KMS-11 (cell line): ENCODE results near the gene CD164.

Experiments
- H2AFZ ChIP-seq: fragments of 200-600 bp; sonication (generic); 2 replicates; pipeline ENCODE4 v1.6.1; 2016; ENCODE audit warnings: antibody characterized with exemption, mixed run types, low read depth
- H3K27ac ChIP-seq: fragments of 200-600 bp; sonication (generic); 2 replicates; pipeline ENCODE4 v1.6.1; 2016; ENCODE audit warnings: mild to moderate bottlenecking, mixed run types
- H3K27me3 ChIP-seq: fragments of 200-600 bp; sonication (generic); 2 replicates; pipeline ENCODE4 v1.6.1; 2017; ENCODE audit warnings: mild to moderate bottlenecking, low read depth, mixed run types, moderate library complexity; ENCODE audit not compliant: insufficient read depth
- H3K36me3 ChIP-seq: fragments of 200-600 bp; sonication (generic); 2 replicates; pipeline ENCODE4 v1.6.1; 2017; ENCODE audit warnings: mild to moderate bottlenecking, mixed run types; ENCODE audit not compliant: insufficient read depth
- H3K4me1 ChIP-seq: fragments of 200-600 bp; sonication (generic); 2 replicates; pipeline ENCODE4 v1.6.1; 2016; ENCODE audit warnings: mild to moderate bottlenecking, low read depth, mixed run types; ENCODE audit not compliant: poor library complexity, severe bottlenecking
- H3K4me2 ChIP-seq: fragments of 200-600 bp; sonication (generic); 2 replicates; pipeline ENCODE4 v1.7.0; 2016; ENCODE audit warnings: mild to moderate bottlenecking, mixed run types
- H3K4me3 ChIP-seq: fragments of 200-600 bp; sonication (generic); IDR thresholded peaks from 2 replicates; pipeline ENCODE4 v1.6.1; 2017; ENCODE audit warnings: low read depth, low read length, mixed read lengths; ENCODE audit not compliant: insufficient read depth
- H3K79me2 ChIP-seq: fragments of 200-600 bp; sonication (generic); 2 replicates; pipeline ENCODE4 v1.6.1; 2016; ENCODE audit warnings: low read depth, mixed run types; ENCODE audit not compliant: insufficient read depth
- H3K9ac ChIP-seq: fragments of 200-600 bp; sonication (generic); 2 replicates; pipeline ENCODE4 v1.6.1; 2016; ENCODE audit warnings: mild to moderate bottlenecking, mixed run types
- H4K20me1 ChIP-seq: fragments of 200-600 bp; sonication (generic); 2 replicates; pipeline ENCODE4 v1.6.1; 2016; ENCODE audit warnings: mild to moderate bottlenecking, mixed run types; ENCODE audit not compliant: insufficient read depth
- CTCF ChIP-seq: fragments of 200-600 bp; sonication (generic); conservative IDR thresholded peaks from 2 replicates; pipeline ENCODE4 v1.6.1; 2017; ENCODE audit warnings: low read depth, mild to moderate bottlenecking, antibody characterized with exemption, low read length, moderate library complexity, mixed read lengths

CD164 gene

GRCh38 chr6:109358204-109358603 is 24.1 kb downstream of the CD164 start:
- no peaks in the 10 kb centered on the region for H4K20me1 ChIP-seq
- no peaks in the 10 kb centered on the region for H3K4me1 ChIP-seq
- H3K4me2 ChIP-seq = no peak overlapping the region
- no peak overlapping the region for H3K4me3 ChIP-seq
- H3K79me2 ChIP-seq = no peaks in the 10 kb centered on the region
- H2AFZ ChIP-seq = no peak overlapping the region
- H3K36me3 ChIP-seq = no peaks in the 10 kb centered on the region
- H3K27me3 ChIP-seq = no peaks in the 10 kb centered on the region
- H3K27ac ChIP-seq = no peak overlapping the region
- TF ChIP-seq CTCF = no peak
- H3K9ac ChIP-seq = no peak overlapping the region

- no peak overlapping the region for H2AFZ ChIP-seq
- no peaks in the 10 kb centered on the region for H3K36me3 ChIP-seq
- no peak overlapping the region for H3K4me2 ChIP-seq
- H3K79me2 ChIP-seq = no peaks in the 10 kb centered on the region
- H3K27ac ChIP-seq = no peak overlapping the region
- H3K9ac ChIP-seq = no peak overlapping the region
- no peak for TF ChIP-seq CTCF
- H3K4me3 ChIP-seq = no peak overlapping the region
- H3K4me1 ChIP-seq = no peaks in the 10 kb centered on the region
- no peaks in the 10 kb centered on the region for H3K27me3 ChIP-seq
- H4K20me1 ChIP-seq = no peaks in the 10 kb centered on the region
Measured at GRCh38 chr6:109356237-109356636, 26.0 kb downstream of the CD164 start.

- H3K79me2 ChIP-seq = no peaks in the 10 kb centered on the region
- H3K36me3 ChIP-seq = no peaks in the 10 kb centered on the region
- H3K4me1 ChIP-seq = no peaks in the 10 kb centered on the region
- no peak overlapping the region for H3K27ac ChIP-seq
- no peaks in the 10 kb centered on the region for H3K27me3 ChIP-seq
- H3K4me2 ChIP-seq = no peak overlapping the region
- no peaks in the 10 kb centered on the region for H4K20me1 ChIP-seq
- no peak for TF ChIP-seq CTCF
- H3K9ac ChIP-seq = no peak overlapping the region
- no peak overlapping the region for H2AFZ ChIP-seq
- H3K4me3 ChIP-seq = no peak overlapping the region
Measured at GRCh38 chr6:109351231-109352130, 30.8 kb downstream of the CD164 start.

DNA sequence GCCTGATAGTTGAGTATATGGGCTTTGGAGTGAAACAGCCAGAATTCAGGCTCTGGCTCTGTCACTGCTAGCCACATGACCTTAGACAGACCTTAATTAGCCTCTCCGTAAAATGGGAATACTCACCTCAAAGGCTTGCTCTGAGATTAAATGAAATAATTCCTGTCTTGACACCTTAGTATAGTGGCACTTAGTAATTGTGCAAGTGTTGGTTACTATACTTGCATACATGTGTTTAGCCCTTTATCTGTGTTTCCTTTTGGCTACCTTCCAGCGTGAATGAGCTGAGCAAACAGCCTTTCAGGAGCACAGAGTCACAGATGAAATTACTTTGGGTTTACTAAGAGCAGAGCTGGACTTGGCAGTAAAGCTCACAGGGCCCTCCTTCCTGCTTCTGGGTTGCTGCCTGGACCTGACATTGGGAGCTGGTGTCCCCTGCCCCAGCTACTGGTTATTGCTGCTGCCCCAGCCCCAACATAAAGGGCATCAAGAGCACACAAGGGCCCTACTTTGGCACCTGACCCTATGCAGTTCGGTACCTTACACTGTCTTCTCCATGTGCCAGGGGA is 32.8 kb downstream of the CD164 start:
- Histone ChIP-seq H3K79me2 (no peaks in the 10 kb centered on the region), H4K20me1 (no peaks in the 10 kb centered on the region), H3K9ac (no peak overlapping the region), H2AFZ (no peak overlapping the region), H3K4me1 (no peaks in the 10 kb centered on the region), H3K4me3 (no peak overlapping the region), H3K36me3 (no peaks in the 10 kb centered on the region), H3K4me2 (no peak overlapping the region), H3K27me3 (no peaks in the 10 kb centered on the region), H3K27ac (no peak overlapping the region)
- TF ChIP-seq CTCF = no peak
